A673 (cell line): ENCODE data around the gene ASB15.
"Not testable (repeated sequence)": the region's sequence is repeated elsewhere in the genome, so short reads cannot be mapped to it uniquely, and the experiment has no call there.

ENCODE experiments used
- EZH2 ChIP-seq: fragments of 200-600 bp; sonication (generic); IDR thresholded peaks from 2 replicates; pipeline ENCODE4 v1.6.1; 2017; ENCODE audit warnings: borderline replicate concordance, low read depth, mild to moderate bottlenecking, mixed read lengths, antibody characterized with exemption, low read length; ENCODE audit not compliant: poor library complexity, severe bottlenecking
- TF ChIP-seq, protein P1 (sequence below): fragments of 300-800, 200-600 bp; sonication (generic); conservative IDR thresholded peaks from 2 replicates; pipeline ENCODE4 v1.5.1; 2017; ENCODE audit warnings: low read depth, mild to moderate bottlenecking, antibody characterized with exemption, low read length, moderate library complexity, mixed read lengths

DNA sequence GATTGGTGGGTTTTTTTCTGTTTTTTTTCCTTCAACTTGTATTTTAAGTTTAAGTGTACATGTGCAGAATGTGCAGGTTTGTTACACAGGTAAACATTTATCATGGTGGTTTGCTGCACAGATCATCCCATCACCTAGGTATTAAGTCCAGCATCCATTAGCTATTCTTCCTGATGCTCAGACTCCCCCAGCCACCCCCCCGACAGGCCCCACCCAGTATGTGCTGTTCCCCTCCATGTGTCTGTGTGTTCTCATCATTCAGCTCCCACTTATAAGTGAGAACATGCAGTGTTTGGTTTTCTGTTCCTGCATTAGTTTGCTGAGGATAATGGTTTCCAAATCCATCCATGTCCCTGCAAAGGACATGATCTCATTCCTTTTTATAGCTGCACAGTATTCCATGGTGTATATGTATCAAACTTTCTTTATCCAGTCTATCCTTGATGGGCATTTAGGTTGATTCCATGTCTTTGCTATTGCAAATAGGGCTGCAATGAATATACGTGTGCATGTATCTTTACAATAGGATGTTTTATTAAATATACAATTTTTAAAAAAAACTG is 32.5 kb downstream of the ASB15 start:
- TF ChIP-seq, protein P1, sequence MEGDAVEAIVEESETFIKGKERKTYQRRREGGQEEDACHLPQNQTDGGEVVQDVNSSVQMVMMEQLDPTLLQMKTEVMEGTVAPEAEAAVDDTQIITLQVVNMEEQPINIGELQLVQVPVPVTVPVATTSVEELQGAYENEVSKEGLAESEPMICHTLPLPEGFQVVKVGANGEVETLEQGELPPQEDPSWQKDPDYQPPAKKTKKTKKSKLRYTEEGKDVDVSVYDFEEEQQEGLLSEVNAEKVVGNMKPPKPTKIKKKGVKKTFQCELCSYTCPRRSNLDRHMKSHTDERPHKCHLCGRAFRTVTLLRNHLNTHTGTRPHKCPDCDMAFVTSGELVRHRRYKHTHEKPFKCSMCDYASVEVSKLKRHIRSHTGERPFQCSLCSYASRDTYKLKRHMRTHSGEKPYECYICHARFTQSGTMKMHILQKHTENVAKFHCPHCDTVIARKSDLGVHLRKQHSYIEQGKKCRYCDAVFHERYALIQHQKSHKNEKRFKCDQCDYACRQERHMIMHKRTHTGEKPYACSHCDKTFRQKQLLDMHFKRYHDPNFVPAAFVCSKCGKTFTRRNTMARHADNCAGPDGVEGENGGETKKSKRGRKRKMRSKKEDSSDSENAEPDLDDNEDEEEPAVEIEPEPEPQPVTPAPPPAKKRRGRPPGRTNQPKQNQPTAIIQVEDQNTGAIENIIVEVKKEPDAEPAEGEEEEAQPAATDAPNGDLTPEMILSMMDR: not testable (repeated sequence)
- not testable (repeated sequence) for TF ChIP-seq EZH2
